Measurements from ENCODE around the gene PLEKHA6. TPM values are rescaled to one million over a fixed set of nuclear protein-coding genes. Genes with fewer than 3 reads are reported as not detected.

Gene PLEKHA6
- total and polyA plus RNA-seq, 12 donors = 3.3 to 34.9 (median 18.1) TPM

- ATAC-seq = no peak
- no peak for TF ChIP-seq CTCF (IDR thresholded peaks at IDR 0.05)
- 68 to 77% methylated on average over 4 of the region's 4 CpGs for WGBS, 2 donors
- Histone ChIP-seq H3K36me3 (no peaks in the 10 kb centered on the region), H3K4me1 (peaks cover 0 to 14% (median 0%) of the 10 kb centered on the region in 9 donors), H3K27ac (peak overlapping the region in 2 of 10 donors; percentile 14 to 53), H3K27me3 (no peaks in the 10 kb centered on the region), H3K4me3 (peak overlapping the region in 3 of 10 donors; percentile 38 to 42 (median 41)), H3K9me3 (no peaks in the 10 kb centered on the region)
- DNase-seq = no peak
- intact Hi-C loops (cut with DNase I) = loop anchor here in 2 of 10 donors (5.0 to 10.0 kb wide), 2 partner anchors 51 to 93 kb away; partner anchors contain the start of gene GOLT1A (in 1 of the 2)
Observed at GRCh38 chr1:204308023-204308628, 51.6 kb downstream of the PLEKHA6 start.

GRCh38 chr1:204307334-204307883 is 52.3 kb downstream of the PLEKHA6 start:
- Histone ChIP-seq H3K9me3 (no peaks in the 10 kb centered on the region), H3K36me3 (no peaks in the 10 kb centered on the region), H3K4me1 (peaks cover 0 to 13% (median 0%) of the 10 kb centered on the region in 9 donors), H3K4me3 (peak overlapping the region in 5 of 10 donors; percentile 31 to 42 (median 38)), H3K27me3 (no peaks in the 10 kb centered on the region), H3K27ac (peak overlapping the region in 4 of 10 donors; percentile 11 to 53 (median 28))
- ATAC-seq (peak; percentile 75 to 95 (median 88)), DNase-seq (no peak)
- peak in 5 of 9 donors; percentile 9 to 53 (median 48) for TF ChIP-seq CTCF (IDR thresholded peaks at IDR 0.05)
- intact Hi-C loops (cut with DNase I) = loop anchor here in 2 of 10 donors (5.0 to 10.0 kb wide), 2 partner anchors 50 to 93 kb away; partner anchors contain the start of gene GOLT1A (in 1 of the 2)
- WGBS, 2 donors = 27 to 30% methylated on average over 12 of the region's 12 CpGs

- Histone ChIP-seq H3K4me1 (peaks cover 0 to 23% (median 7%) of the 10 kb centered on the region in 9 donors), H3K36me3 (no peaks in the 10 kb centered on the region), H3K27ac (no peak overlapping the region), H3K9me3 (no peaks in the 10 kb centered on the region), H3K4me3 (peak overlapping the region in 1 of 10 donors; percentile 41), H3K27me3 (no peaks in the 10 kb centered on the region)
- ATAC-seq (no peak), DNase-seq (no peak)
- intact Hi-C loops (cut with DNase I) = loop anchor here in 2 of 10 donors (5.0 to 10.0 kb wide), 2 partner anchors 49 to 91 kb away; partner anchors contain the start of gene GOLT1A (in 1 of the 2)
- TF ChIP-seq CTCF (IDR thresholded peaks at IDR 0.05) = no peak
- WGBS, 2 donors = 92 to 93% methylated on average over 3 of the region's 3 CpGs
Observed at GRCh38 chr1:204306076-204306475, 53.7 kb downstream of the PLEKHA6 start.

- WGBS, 2 donors = 68 to 70% methylated on average over 4 of the region's 4 CpGs
- no peaks in the 10 kb centered on the region for H3K27me3 ChIP-seq
- no peak for TF ChIP-seq CTCF (IDR thresholded peaks at IDR 0.05)
- peaks cover 3 to 43% (median 24%) of the 10 kb centered on the region in 9 donors for H3K4me1 ChIP-seq
- no peak overlapping the region for H3K4me3 ChIP-seq
- DNase-seq (no peak), ATAC-seq (no peak)
- no peaks in the 10 kb centered on the region for H3K36me3 ChIP-seq
- no peak overlapping the region for H3K27ac ChIP-seq
- no peaks in the 10 kb centered on the region for H3K9me3 ChIP-seq
- intact Hi-C loops (cut with DNase I) = loop anchor here in 1 of 10 donors (10.0 kb wide), 1 partner anchor 89 kb away; the partner anchor contains the start of gene GOLT1A
Observed at GRCh38 chr1:204304067-204304466, 55.7 kb downstream of the PLEKHA6 start.

Data from heart right ventricle (tissue), 16 donors.